ENCODE results near the gene QSOX2.

Gene QSOX2

GRCh38 chr9:136282272-136282861 lies 36.8 kb upstream of the QSOX2 start:
- no peak for TF ChIP-seq CTCF (IDR thresholded peaks at IDR 0.05; ENCODE audit: control extremely low read depth, extremely low read depth, low read depth, missing control alignments)
- CTCF ChIA-PET = interaction anchor here (0.9 to 3.4 kb wide), 7 partner anchors 8 to 679 kb away, joined by 3 to 23 read pairs (median 4); no protein-coding TSS in a partner anchor
- no peak for DNase-seq (ENCODE audit: extremely low spot score)
- POLR2A ChIA-PET = no interaction called here

GRCh38 chr9:136281421-136282271 lies 36.0 kb upstream of the QSOX2 start:
- CTCF ChIA-PET = interaction anchor here (1.3 to 3.4 kb wide), 3 partner anchors 15 to 160 kb away, joined by 5 to 23 read pairs (median 23); no protein-coding TSS in a partner anchor
- POLR2A ChIA-PET = no interaction called here
- DNase-seq (ENCODE audit: extremely low spot score) = no peak
- TF ChIP-seq CTCF (IDR thresholded peaks at IDR 0.05; ENCODE audit: control extremely low read depth, extremely low read depth, low read depth, missing control alignments) = no peak

GRCh38 chr9:136280535-136281315 lies 35.1 kb upstream of the QSOX2 start:
- CTCF ChIA-PET = interaction anchor here (0.6 kb wide), 1 partner anchor 110 kb away, joined by 3 read pairs; no protein-coding TSS in a partner anchor
- no peak for TF ChIP-seq CTCF (IDR thresholded peaks at IDR 0.05; ENCODE audit: control extremely low read depth, extremely low read depth, low read depth, missing control alignments)

GRCh38 chr9:136279471-136279870 lies 33.9 kb upstream of the QSOX2 start:
- no peak for DNase-seq (ENCODE audit: extremely low spot score)
- no peak for TF ChIP-seq CTCF (IDR thresholded peaks at IDR 0.05; ENCODE audit: control extremely low read depth, extremely low read depth, low read depth, missing control alignments)
- POLR2A ChIA-PET = interaction anchor here (0.8 to 1.3 kb wide), 2 partner anchors 12 to 83 kb away, joined by 3 to 4 read pairs; no protein-coding TSS in a partner anchor
- CTCF ChIA-PET = interaction anchor here (1.1 to 2.4 kb wide), 3 partner anchors 8 to 109 kb away, joined by 4 to 26 read pairs (median 4); no protein-coding TSS in a partner anchor

More at GRCh38 chr9:136280535-136281315, 35.1 kb upstream of the QSOX2 start:
- no peak for DNase-seq (ENCODE audit: extremely low spot score)
- POLR2A ChIA-PET = no interaction called here

GRCh38 chr9:136278894-136279293 lies 33.3 kb upstream of the QSOX2 start:
- POLR2A ChIA-PET = interaction anchor here (0.8 to 1.3 kb wide), 2 partner anchors 12 to 84 kb away, joined by 3 to 4 read pairs; no protein-coding TSS in a partner anchor
- DNase-seq (ENCODE audit: extremely low spot score) = no peak
- CTCF ChIA-PET = interaction anchor here (1.1 to 2.4 kb wide), 3 partner anchors 8 to 108 kb away, joined by 4 to 26 read pairs (median 4); no protein-coding TSS in a partner anchor
- TF ChIP-seq CTCF (IDR thresholded peaks at IDR 0.05; ENCODE audit: control extremely low read depth, extremely low read depth, low read depth, missing control alignments) = no peak

Measured in GM10248 (cell line).